KOPT-K1 (cell line): ENCODE data around the gene TRDN.
"Not testable (repeated sequence)": the region's sequence is repeated elsewhere in the genome, so short reads cannot be mapped to it uniquely, and the experiment has no call there.

Experiments used
- H3K27ac ChIP-seq: fragments of 200-600 bp; sonication (generic); 2 replicates; pipeline ENCODE4 v1.5.1; 2016; ENCODE audit warnings: antibody characterized with exemption, mild to moderate bottlenecking, low read depth, low read length; ENCODE audit not compliant: poor library complexity, severe bottlenecking
- H3K36me3 ChIP-seq: fragments of 200-600 bp; sonication (generic); 2 replicates; pipeline ENCODE4 v1.5.1; 2017; ENCODE audit warnings: antibody characterized with exemption, mild to moderate bottlenecking, low read length, moderate library complexity; ENCODE audit not compliant: insufficient read depth
- H3K9me3 ChIP-seq: fragments of 200-600 bp; sonication (generic); 2 replicates; pipeline ENCODE4 v1.5.1; 2017; ENCODE audit warnings: antibody characterized with exemption, low read length, mild to moderate bottlenecking; ENCODE audit not compliant: insufficient read depth, poor library complexity, severe bottlenecking

TRDN gene

DNA sequence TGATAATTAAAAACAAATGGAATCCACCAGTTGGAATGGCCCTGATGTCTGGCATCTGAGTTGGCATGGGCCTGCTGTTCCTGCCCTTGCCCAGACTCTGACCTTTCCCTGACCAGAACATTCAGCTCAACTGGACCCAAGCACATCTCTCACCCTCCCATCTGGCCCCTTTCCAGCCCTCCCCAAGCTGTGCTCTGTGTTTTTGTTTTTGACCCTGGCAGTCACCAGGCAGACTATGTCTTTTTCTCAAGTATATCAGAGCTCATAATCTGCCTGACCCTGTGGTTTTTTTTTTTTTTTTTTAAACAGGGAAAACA lies 117.6 kb downstream of the TRDN start:
- no peaks in the 10 kb centered on the region for H3K9me3 ChIP-seq
- H3K27ac ChIP-seq, result no peak overlapping the region
- no peaks in the 10 kb centered on the region for H3K36me3 ChIP-seq

GRCh38 chr6:123518441-123519188 lies 118.1 kb downstream of the TRDN start:
- Histone ChIP-seq H3K9me3 (no peaks in the 10 kb centered on the region), H3K27ac (no peak overlapping the region), H3K36me3 (no peaks in the 10 kb centered on the region)

DNA sequence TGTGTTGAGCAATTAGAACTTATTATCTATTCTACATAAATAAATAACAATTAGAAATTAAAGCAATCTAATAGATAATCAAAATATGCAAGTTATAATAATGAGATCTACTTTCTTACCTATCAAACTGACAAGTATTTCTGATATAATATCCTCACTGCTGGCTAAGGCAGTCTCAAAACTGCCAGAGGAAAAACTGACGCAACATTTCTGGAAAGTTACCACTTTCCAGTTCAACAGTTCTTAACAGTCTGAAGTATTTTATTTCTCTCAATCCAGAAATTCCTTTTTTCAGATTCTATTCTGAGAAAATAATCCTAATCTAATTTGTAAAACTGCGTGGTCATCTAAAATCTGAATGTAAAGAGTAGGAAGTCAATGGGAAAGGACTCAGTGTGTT lies 121.0 kb downstream of the TRDN start:
- no peak overlapping the region for H3K27ac ChIP-seq
- H3K36me3 ChIP-seq, result no peaks in the 10 kb centered on the region
- H3K9me3 ChIP-seq, result no peaks in the 10 kb centered on the region

- Histone ChIP-seq H3K9me3 (no peaks in the 10 kb centered on the region), H3K27ac (no peak overlapping the region), H3K36me3 (no peaks in the 10 kb centered on the region)
These were observed 127.6 kb downstream of the TRDN start for GRCh38 chr6:123509112-123509511.

GRCh38 chr6:123508290-123508689 lies 128.5 kb downstream of the TRDN start:
- Histone ChIP-seq H3K27ac (no peak overlapping the region), H3K9me3 (no peaks in the 10 kb centered on the region), H3K36me3 (no peaks in the 10 kb centered on the region)

DNA sequence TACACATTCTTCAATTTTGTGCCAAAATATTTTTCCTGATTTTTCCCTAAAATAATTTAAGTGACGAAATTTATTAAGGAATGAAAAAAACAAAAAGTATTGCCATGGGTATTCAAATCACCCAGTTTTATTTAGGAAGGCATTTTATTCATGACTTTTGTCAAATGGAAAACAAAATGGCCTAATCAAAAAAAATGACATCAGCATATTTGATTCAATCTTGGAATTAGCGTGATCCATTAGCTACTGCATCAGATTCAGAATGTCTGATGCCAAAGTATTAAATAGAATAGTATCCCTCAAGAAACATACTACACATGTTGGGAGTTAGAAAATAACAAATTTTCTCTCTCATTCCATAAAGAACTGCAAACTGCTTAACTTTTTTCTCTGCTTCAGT lies 129.2 kb downstream of the TRDN start:
- Histone ChIP-seq H3K36me3 (no peaks in the 10 kb centered on the region), H3K9me3 (no peaks in the 10 kb centered on the region), H3K27ac (no peak overlapping the region)

GRCh38 chr6:123503619-123504018 lies 133.1 kb downstream of the TRDN start:
- H3K36me3 ChIP-seq, result no peaks in the 10 kb centered on the region
- no peak overlapping the region for H3K27ac ChIP-seq
- H3K9me3 ChIP-seq, result no peaks in the 10 kb centered on the region

DNA sequence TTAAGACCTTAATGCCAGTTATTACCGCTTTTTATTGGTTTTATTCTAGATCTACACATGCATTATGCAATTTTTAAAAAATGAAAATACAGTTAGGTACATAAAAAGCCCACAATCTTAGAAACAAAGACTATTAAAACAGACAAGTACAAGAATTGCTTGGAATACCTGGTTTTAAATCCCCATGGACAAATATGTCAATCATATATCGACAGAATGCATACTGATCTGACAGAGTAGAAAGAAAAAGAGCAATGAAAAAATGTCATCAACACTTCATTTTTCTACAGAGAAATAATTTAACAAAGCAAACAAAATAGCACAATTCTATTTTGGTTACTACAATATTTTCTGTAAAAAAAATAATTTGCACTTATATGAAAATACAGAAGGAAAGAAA lies 139.7 kb downstream of the TRDN start:
- H3K9me3 ChIP-seq, result no peaks in the 10 kb centered on the region
- no peak overlapping the region for H3K27ac ChIP-seq
- no peaks in the 10 kb centered on the region for H3K36me3 ChIP-seq

DNA sequence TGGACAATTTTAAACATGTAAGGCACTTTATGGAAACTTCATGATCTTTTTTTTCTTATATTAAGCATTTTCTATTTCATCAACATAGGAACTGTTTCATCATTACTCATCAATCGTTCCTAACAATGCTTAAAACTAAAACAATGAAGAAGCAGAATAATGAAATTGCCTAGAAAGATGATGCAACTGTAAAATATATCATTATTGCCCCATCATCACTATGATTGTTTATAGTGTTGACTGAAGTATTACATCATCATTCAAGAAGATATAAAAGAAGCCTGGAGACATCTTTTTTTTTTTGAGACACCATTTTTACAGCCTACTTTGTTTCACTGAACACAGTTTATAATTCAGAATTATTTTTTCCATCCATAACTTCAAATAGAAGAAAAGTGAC lies 147.2 kb downstream of the TRDN start:
- Histone ChIP-seq H3K36me3 (no peaks in the 10 kb centered on the region), H3K27ac (no peak overlapping the region), H3K9me3 (no peaks in the 10 kb centered on the region)

GRCh38 chr6:123480986-123481385 lies 155.8 kb downstream of the TRDN start:
- Histone ChIP-seq H3K36me3 (no peaks in the 10 kb centered on the region), H3K9me3 (no peaks in the 10 kb centered on the region)

DNA sequence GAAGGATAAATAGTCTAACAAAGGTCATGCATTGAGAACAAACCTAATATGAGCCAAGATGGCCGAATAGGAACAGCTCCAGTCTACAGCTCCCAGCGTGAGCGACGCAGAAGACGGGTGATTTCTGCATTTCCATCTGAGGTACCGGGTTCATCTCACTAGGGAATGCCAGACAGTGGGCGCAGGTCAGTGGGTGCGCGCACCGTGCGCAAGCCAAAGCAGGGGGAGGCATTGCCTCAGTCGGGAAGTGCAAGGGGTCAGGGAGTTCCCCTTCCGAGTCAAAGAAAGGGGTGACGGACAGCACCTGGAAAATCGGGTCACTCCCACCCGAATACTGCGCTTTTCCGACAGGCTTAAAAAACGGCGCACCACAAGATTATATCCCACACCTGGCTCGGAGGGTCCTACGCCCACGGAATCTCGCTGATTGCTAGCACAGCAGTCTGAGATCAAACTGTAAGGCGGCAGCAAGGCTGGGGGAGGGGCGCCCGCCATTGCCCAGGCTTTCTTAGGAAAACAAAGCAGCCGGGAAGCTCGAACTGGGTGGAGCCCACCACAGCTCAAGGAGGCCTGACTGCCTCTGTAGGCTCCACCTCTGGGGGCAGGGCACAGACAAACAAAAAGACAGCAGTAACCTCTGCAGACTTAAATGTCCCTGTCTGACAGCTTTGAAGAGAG lies 164.6 kb downstream of the TRDN start:
- not testable (repeated sequence) for H3K27ac ChIP-seq, H3K9me3 ChIP-seq, H3K36me3 ChIP-seq

More at GRCh38 chr6:123480986-123481385, 155.8 kb downstream of the TRDN start:
- H3K27ac ChIP-seq, result no peak overlapping the region

DNA sequence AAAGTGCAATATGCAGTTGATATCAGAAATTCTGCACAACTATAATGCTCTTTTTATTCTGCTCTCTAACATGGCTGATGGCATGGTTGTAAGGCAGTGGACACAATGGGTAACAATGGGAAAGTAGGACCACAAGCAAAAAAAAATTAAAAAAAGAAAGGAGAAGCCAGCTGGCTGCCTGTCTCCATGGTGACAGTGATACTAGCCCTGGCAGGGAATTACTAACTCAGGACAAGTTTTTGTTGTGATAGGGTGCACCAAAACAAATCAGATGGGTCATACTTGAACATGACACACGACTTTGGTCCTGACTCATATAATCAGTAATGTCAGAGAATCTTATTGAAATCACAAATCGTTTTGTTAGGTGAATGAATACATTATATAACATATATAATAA lies 169.4 kb downstream of the TRDN start:
- Histone ChIP-seq H3K27ac (no peak overlapping the region), H3K36me3 (no peaks in the 10 kb centered on the region), H3K9me3 (no peaks in the 10 kb centered on the region)

GRCh38 chr6:123462152-123462551 lies 174.6 kb downstream of the TRDN start:
- Histone ChIP-seq H3K9me3 (no peaks in the 10 kb centered on the region), H3K36me3 (no peaks in the 10 kb centered on the region), H3K27ac (no peak overlapping the region)

GRCh38 chr6:123458218-123458617 lies 178.5 kb downstream of the TRDN start:
- Histone ChIP-seq H3K27ac (no peak overlapping the region), H3K36me3 (no peaks in the 10 kb centered on the region), H3K9me3 (no peaks in the 10 kb centered on the region)

GRCh38 chr6:123456836-123457235 lies 179.9 kb downstream of the TRDN start:
- no peak overlapping the region for H3K27ac ChIP-seq
- no peaks in the 10 kb centered on the region for H3K9me3 ChIP-seq
- no peaks in the 10 kb centered on the region for H3K36me3 ChIP-seq

DNA sequence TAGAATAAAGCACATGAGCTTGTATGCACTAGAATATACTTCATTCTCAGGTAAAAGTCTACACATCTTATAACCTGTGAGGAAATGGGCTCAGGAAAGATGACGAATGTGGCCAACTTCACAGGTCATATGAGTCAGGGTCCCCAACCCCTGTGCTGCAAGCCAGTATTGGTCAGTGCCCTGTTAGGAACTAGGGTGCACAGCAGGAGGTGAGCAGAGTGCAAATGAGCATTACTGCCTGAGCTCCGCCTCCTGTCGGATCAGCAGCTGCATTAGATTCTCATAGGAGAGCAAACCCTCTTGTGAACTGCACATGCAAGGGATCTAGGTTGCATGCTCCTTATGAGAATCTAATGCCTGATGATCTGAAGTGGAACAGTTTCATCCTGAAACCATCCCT lies 182.3 kb downstream of the TRDN start:
- H3K9me3 ChIP-seq, result no peaks in the 10 kb centered on the region
- no peak overlapping the region for H3K27ac ChIP-seq

More for the DNA sequence above, 182.3 kb downstream of the TRDN start:
- no peaks in the 10 kb centered on the region for H3K36me3 ChIP-seq
